ENCODE results near the gene FILIP1L. TPM values are rescaled to one million over a fixed set of nuclear protein-coding genes. Genes with fewer than 3 reads are reported as not detected.
A peak's percentile ranks its signal among the peaks of the same experiment; 100 is the strongest.

FILIP1L gene
- total RNA-seq, 4 donors from 2014 or later: 113 to 149 (median 122) TPM

- WGBS, 2 donors (ENCODE audit: low coverage in 1 of 2): 69 to 88% methylated on average over 1 to 6 of the region's 6 CpGs
- H3K4me1 ChIP-seq: peaks cover 20 to 64% (median 20%) of the 10 kb centered on the region in 3 donors
- ATAC-seq: no peak
- peaks cover 0 to 21% of the 10 kb centered on the region in 2 donors for H3K36me3 ChIP-seq
- H3K9me3 ChIP-seq: peaks cover 0 to 20% (median 4%) of the 10 kb centered on the region in 3 donors
- peak overlapping the region; percentile 61 to 86 (median 77) for H3K27ac ChIP-seq
- TF ChIP-seq EP300 (IDR thresholded peaks at IDR 0.05): no peak
- TF ChIP-seq POLR2A (IDR thresholded peaks at IDR 0.05): no peak
- no peak for TF ChIP-seq POLR2AphosphoS5 (IDR thresholded peaks at IDR 0.05)
- no peak for TF ChIP-seq CTCF (IDR thresholded peaks at IDR 0.05)
- no peaks in the 10 kb centered on the region for H3K27me3 ChIP-seq
- H3K4me3 ChIP-seq: no peak overlapping the region
Measured at GRCh38 chr3:99848433-99848832, 265.9 kb downstream of the FILIP1L start.

GRCh38 chr3:99846477-99847160 is 267.7 kb downstream of the FILIP1L start:
- peaks cover 20 to 66% (median 23%) of the 10 kb centered on the region in 3 donors for H3K4me1 ChIP-seq
- WGBS, 2 donors (ENCODE audit: low coverage in 1 of 2): 3 to 8% methylated on average over 6 of the region's 6 CpGs
- H3K27ac ChIP-seq: peak overlapping the region; percentile 79 to 86 (median 82)

GRCh38 chr3:99845999-99846398 is 268.3 kb downstream of the FILIP1L start:
- Histone ChIP-seq H3K9me3 (peaks cover 0 to 20% (median 4%) of the 10 kb centered on the region in 3 donors), H3K4me3 (no peak overlapping the region), H3K36me3 (peaks cover 0 to 14% of the 10 kb centered on the region in 2 donors), H3K27ac (peak overlapping the region; percentile 79 to 86 (median 82)), H3K4me1 (peaks cover 20 to 66% (median 23%) of the 10 kb centered on the region in 3 donors), H3K27me3 (no peaks in the 10 kb centered on the region)
- no peak for ATAC-seq
- WGBS, 2 donors (ENCODE audit: low coverage in 1 of 2): 14 to 28% methylated on average over 1 to 2 of the region's 2 CpGs
- no peak for TF ChIP-seq EP300 (IDR thresholded peaks at IDR 0.05)
- TF ChIP-seq CTCF (IDR thresholded peaks at IDR 0.05): no peak
- no peak for TF ChIP-seq POLR2AphosphoS5 (IDR thresholded peaks at IDR 0.05)
- TF ChIP-seq POLR2A (IDR thresholded peaks at IDR 0.05): no peak

More at GRCh38 chr3:99846477-99847160, 267.7 kb downstream of the FILIP1L start:
- TF ChIP-seq POLR2AphosphoS5 (IDR thresholded peaks at IDR 0.05): peak; percentile 80
- no peak for TF ChIP-seq CTCF (IDR thresholded peaks at IDR 0.05)
- TF ChIP-seq EP300 (IDR thresholded peaks at IDR 0.05): peak; percentile 3
- TF ChIP-seq POLR2A (IDR thresholded peaks at IDR 0.05): no peak
- Histone ChIP-seq H3K9me3 (peaks cover 0 to 20% (median 4%) of the 10 kb centered on the region in 3 donors), H3K4me3 (no peak overlapping the region), H3K36me3 (peaks cover 0 to 17% of the 10 kb centered on the region in 2 donors), H3K27me3 (no peaks in the 10 kb centered on the region)
- peak; percentile 81 for ATAC-seq

- Histone ChIP-seq H3K27ac (peak overlapping the region; percentile 79 to 86 (median 82)), H3K4me3 (no peak overlapping the region), H3K9me3 (peaks cover 0 to 14% (median 4%) of the 10 kb centered on the region in 3 donors), H3K4me1 (peaks cover 20 to 66% (median 23%) of the 10 kb centered on the region in 3 donors), H3K27me3 (no peaks in the 10 kb centered on the region), H3K36me3 (peaks cover 0 to 8% of the 10 kb centered on the region in 2 donors)
- TF ChIP-seq CTCF (IDR thresholded peaks at IDR 0.05) (no peak), POLR2A (IDR thresholded peaks at IDR 0.05) (no peak), EP300 (IDR thresholded peaks at IDR 0.05) (no peak), POLR2AphosphoS5 (IDR thresholded peaks at IDR 0.05) (no peak)
- no peak for ATAC-seq
- 29 to 37% methylated on average over 4 of the region's 4 CpGs for WGBS, 2 donors (ENCODE audit: low coverage in 1 of 2)
Measured at GRCh38 chr3:99845331-99845730, 269.0 kb downstream of the FILIP1L start.
